GM06990 (cell line): ENCODE data around the gene PRM1.
A peak's percentile ranks its signal among the peaks of the same experiment; 100 is the strongest.

Experiments used
- DNase-seq: peaks from one replicate; pipeline ENCODE4 v3.0.0-alpha.2; 2011; ENCODE audit not compliant: insufficient read length; ENCODE audit errors: extremely low read depth
- H3K27me3 ChIP-seq: replicated peaks from 2 replicates; pipeline ENCODE4 v1.6.0; 2011; ENCODE audit warnings: low read length; ENCODE audit not compliant: control insufficient read depth, insufficient read depth
- H3K36me3 ChIP-seq: 2 replicates; pipeline ENCODE4 v1.5.1; 2011; ENCODE audit warnings: low read length; ENCODE audit not compliant: control insufficient read depth, insufficient read depth
- H3K4me3 ChIP-seq: replicated peaks from 2 replicates; pipeline ENCODE4 v1.5.1; 2011; ENCODE audit warnings: low read depth, mild to moderate bottlenecking, control low read depth, low read length
- CTCF ChIP-seq: IDR thresholded peaks from 2 replicates; pipeline ENCODE4 v1.5.1; 2011; ENCODE audit warnings: low read length, control low read depth, mild to moderate bottlenecking, inconsistent platforms; ENCODE audit not compliant: insufficient read depth, poor library complexity, severe bottlenecking

Gene PRM1

GRCh38 chr16:11257131-11257938 lies 23.8 kb downstream of the PRM1 start:
- peak; percentile 72 for TF ChIP-seq CTCF
- DNase-seq, result peak; percentile 48
- peak overlapping the region; percentile 87 for H3K4me3 ChIP-seq
- H3K27me3 ChIP-seq, result no peaks in the 10 kb centered on the region
- peaks cover 14% of the 10 kb centered on the region for H3K36me3 ChIP-seq

GRCh38 chr16:11256661-11257130 lies 24.4 kb downstream of the PRM1 start:
- peak overlapping the region; percentile 87 for H3K4me3 ChIP-seq
- H3K36me3 ChIP-seq, result peaks cover 14% of the 10 kb centered on the region
- DNase-seq, result no peak
- TF ChIP-seq CTCF, result no peak
- H3K27me3 ChIP-seq, result no peaks in the 10 kb centered on the region

- peak; percentile 93 for DNase-seq
- peak; percentile 24 for TF ChIP-seq CTCF
- peaks cover 14% of the 10 kb centered on the region for H3K36me3 ChIP-seq
- H3K27me3 ChIP-seq, result no peaks in the 10 kb centered on the region
- peak within 1 kb of the TSS; percentile 93 for H3K4me3 ChIP-seq
These were observed 25.1 kb downstream of the PRM1 start, which contains the start of gene SOCS1 for GRCh38 chr16:11255737-11256660. SOCS1 (minus strand) TSS chr16:11256204; CDS start chr16:11255478, 726 bp downstream.

DNA sequence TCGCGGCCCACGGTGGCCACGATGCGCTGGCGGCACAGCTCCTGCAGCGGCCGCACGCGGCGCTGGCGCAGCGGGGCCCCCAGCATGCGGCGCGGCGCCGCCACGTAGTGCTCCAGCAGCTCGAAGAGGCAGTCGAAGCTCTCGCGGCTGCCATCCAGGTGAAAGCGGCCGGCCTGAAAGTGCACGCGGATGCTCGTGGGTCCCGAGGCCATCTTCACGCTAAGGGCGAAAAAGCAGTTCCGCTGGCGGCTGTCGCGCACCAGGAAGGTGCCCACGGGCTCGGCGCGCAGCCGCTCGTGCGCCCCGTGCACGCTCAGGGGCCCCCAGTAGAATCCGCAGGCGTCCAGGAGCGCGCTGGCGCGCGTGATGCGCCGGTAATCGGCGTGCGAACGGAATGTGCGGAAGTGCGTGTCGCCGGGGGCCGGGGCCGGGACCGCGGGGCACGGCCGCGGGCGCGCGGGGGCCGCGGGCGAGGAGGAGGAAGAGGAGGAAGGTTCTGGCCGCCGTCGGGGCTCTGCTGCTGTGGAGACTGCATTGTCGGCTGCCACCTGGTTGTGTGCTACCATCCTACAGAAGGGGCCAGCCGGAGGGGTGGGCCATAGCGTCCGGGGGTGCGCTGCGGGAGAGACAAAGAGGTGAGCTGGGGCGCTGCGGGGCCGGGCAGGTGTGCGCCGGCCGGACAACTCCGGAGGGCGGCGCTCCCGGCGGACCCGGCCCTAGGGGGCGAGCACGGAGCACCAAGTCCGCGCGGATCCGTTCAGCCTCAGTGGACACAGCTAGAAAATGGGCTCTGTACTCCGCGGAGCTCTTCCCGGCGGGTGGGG lies 26.0 kb downstream of the PRM1 start:
- TF ChIP-seq CTCF, result no peak
- Histone ChIP-seq H3K36me3 (peaks cover 14% of the 10 kb centered on the region), H3K4me3 (peak overlapping the region; percentile 93), H3K27me3 (no peaks in the 10 kb centered on the region)
- DNase-seq, result peak; percentile 84
